Measurements from ENCODE around the gene GSG1. TPM values are rescaled to one million over a fixed set of nuclear protein-coding genes. Genes with fewer than 3 reads are reported as not detected.

Gene GSG1
- total and polyA plus RNA-seq, 8 donors = not detected

DNA sequence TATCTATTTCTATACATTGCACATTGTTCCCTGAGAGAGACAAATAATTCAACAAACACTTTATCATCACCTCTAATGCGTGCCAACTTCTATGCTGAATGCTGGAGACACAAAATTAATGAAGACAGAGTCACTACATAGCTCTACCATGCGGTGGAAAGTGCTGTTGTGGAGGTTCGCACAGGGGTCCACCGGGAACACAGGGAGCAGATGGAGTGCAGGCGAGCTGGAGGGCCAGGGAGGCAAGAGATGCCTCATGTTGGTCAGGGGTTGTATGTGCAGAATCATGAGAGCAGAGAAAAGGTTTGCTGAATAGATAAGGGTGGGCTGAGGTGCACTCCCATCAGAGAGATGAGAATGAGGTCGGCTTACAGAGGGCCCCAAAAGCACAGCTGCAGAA lies 34.1 kb downstream of the GSG1 start:
- no peaks in the 10 kb centered on the region for H3K4me1 ChIP-seq
- 87 to 95% (median 94%) methylated on average over 6 of the region's 6 CpGs for WGBS, 5 donors
- no peaks in the 10 kb centered on the region for H3K27me3 ChIP-seq
- DNase-seq = no peak
- H3K9me3 ChIP-seq = no peaks in the 10 kb centered on the region
- H3K36me3 ChIP-seq = peaks cover 0 to 80% (median 53%) of the 10 kb centered on the region in 4 donors
- H3K4me3 ChIP-seq = no peak overlapping the region
- TF ChIP-seq, protein P1, sequence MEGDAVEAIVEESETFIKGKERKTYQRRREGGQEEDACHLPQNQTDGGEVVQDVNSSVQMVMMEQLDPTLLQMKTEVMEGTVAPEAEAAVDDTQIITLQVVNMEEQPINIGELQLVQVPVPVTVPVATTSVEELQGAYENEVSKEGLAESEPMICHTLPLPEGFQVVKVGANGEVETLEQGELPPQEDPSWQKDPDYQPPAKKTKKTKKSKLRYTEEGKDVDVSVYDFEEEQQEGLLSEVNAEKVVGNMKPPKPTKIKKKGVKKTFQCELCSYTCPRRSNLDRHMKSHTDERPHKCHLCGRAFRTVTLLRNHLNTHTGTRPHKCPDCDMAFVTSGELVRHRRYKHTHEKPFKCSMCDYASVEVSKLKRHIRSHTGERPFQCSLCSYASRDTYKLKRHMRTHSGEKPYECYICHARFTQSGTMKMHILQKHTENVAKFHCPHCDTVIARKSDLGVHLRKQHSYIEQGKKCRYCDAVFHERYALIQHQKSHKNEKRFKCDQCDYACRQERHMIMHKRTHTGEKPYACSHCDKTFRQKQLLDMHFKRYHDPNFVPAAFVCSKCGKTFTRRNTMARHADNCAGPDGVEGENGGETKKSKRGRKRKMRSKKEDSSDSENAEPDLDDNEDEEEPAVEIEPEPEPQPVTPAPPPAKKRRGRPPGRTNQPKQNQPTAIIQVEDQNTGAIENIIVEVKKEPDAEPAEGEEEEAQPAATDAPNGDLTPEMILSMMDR (IDR thresholded peaks at IDR 0.05) = no peak
- TF ChIP-seq POLR2AphosphoS5 (IDR thresholded peaks at IDR 0.05) (no peak), POLR2A (IDR thresholded peaks at IDR 0.05) (no peak)
- H3K27ac ChIP-seq = no peak overlapping the region
- intact Hi-C loops (cut with DNase I; ENCODE audit: low total_unique reads) = no loop called here

DNA sequence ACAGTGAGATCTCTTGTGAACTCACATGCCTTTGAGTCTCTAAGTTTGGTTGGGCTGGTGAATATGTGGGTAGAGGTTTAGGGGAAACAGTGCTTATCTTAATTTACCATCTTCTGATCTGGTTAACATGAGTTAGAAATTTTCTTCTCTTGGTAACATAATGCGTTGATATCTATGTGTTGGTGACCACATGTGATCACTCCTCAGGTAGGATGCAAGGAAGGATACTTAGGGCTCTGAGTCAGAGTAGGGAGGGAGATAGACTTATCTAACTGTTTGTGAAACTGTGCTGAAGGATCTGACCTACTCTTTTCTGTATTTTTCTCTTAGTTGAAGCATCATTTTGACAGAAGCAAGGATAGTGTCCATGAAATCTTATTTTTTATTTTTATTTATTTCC lies 36.1 kb downstream of the GSG1 start:
- WGBS, 5 donors = 83 to 93% (median 88%) methylated on average over 1 of the region's 1 CpG

DNA sequence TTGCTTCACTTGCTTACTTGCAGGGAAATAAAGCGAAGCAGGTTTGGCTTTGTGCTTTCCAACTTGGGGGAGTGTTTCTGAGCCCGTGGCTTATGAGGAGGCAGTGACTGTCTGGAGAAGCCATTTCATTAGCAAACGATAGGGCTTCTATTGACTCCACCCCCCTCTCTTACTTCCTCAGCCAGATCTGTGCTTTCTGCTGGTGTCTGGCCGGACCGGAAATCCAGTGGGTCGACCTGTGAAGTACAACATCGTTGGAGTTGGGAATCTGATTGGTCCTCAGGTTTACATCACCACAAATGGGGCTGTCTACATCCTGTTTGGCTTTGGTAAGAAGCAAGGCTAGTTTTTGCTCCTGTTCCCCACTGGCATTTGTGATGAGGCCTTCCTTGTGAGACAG lies 37.0 kb downstream of the GSG1 start:
- WGBS, 5 donors = 90 to 94% (median 92%) methylated on average over 7 of the region's 7 CpGs
- Histone ChIP-seq H3K36me3 (peaks cover 0 to 76% (median 55%) of the 10 kb centered on the region in 4 donors), H3K4me3 (no peak overlapping the region), H3K4me1 (no peaks in the 10 kb centered on the region), H3K27ac (no peak overlapping the region), H3K27me3 (no peaks in the 10 kb centered on the region), H3K9me3 (no peaks in the 10 kb centered on the region)
- no peak for TF ChIP-seq EP300 (IDR thresholded peaks at IDR 0.05)
- TF ChIP-seq POLR2A (IDR thresholded peaks at IDR 0.05) = no peak
- intact Hi-C loops (cut with DNase I; ENCODE audit: low total_unique reads) = no loop called here
- no peak for DNase-seq

More for the DNA sequence above, 36.1 kb downstream of the GSG1 start:
- H3K27me3 ChIP-seq = no peaks in the 10 kb centered on the region
- no peak overlapping the region for H3K27ac ChIP-seq
- peaks cover 0 to 74% (median 56%) of the 10 kb centered on the region in 4 donors for H3K36me3 ChIP-seq
- H3K4me3 ChIP-seq = no peak overlapping the region
- DNase-seq = no peak
- TF ChIP-seq EP300 (IDR thresholded peaks at IDR 0.05) (no peak), POLR2A (IDR thresholded peaks at IDR 0.05) (no peak), POLR2AphosphoS5 (IDR thresholded peaks at IDR 0.05) (no peak)
- TF ChIP-seq, protein P1 (IDR thresholded peaks at IDR 0.05) = no peak
- H3K4me1 ChIP-seq = no peaks in the 10 kb centered on the region
- intact Hi-C loops (cut with DNase I; ENCODE audit: low total_unique reads) = no loop called here
- H3K9me3 ChIP-seq = no peaks in the 10 kb centered on the region

DNA sequence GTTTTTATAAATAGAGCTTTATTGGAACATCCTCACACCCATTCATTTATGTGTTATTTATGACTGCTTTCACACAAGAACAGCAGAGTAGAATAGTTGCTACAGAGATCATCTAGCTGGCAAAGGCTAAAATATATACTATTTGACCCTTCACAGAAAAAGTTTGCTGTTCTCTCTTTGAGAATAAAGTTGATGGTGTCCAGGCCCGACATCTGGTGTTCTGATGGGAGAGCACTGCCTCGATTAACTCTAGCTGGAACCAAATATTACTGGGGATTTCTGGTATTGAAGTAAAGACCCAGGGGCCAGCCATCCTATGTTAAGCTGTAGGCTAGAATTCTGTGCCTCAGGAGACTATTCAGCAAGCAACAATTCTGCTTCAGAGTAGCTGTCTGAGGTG lies 37.5 kb downstream of the GSG1 start:
- 67 to 100% (median 88%) methylated on average over 2 of the region's 2 CpGs for WGBS, 5 donors
- Histone ChIP-seq H3K36me3 (peaks cover 0 to 76% (median 56%) of the 10 kb centered on the region in 4 donors), H3K4me1 (no peaks in the 10 kb centered on the region), H3K27ac (no peak overlapping the region), H3K9me3 (no peaks in the 10 kb centered on the region), H3K27me3 (no peaks in the 10 kb centered on the region), H3K4me3 (no peak overlapping the region)
- peak in 1 of 2 donors; percentile 30 for DNase-seq
- intact Hi-C loops (cut with DNase I; ENCODE audit: low total_unique reads) = no loop called here
- no peak for TF ChIP-seq POLR2AphosphoS5 (IDR thresholded peaks at IDR 0.05)
- no peak for TF ChIP-seq POLR2A (IDR thresholded peaks at IDR 0.05)
- TF ChIP-seq, protein P1 (IDR thresholded peaks at IDR 0.05) = no peak

DNA sequence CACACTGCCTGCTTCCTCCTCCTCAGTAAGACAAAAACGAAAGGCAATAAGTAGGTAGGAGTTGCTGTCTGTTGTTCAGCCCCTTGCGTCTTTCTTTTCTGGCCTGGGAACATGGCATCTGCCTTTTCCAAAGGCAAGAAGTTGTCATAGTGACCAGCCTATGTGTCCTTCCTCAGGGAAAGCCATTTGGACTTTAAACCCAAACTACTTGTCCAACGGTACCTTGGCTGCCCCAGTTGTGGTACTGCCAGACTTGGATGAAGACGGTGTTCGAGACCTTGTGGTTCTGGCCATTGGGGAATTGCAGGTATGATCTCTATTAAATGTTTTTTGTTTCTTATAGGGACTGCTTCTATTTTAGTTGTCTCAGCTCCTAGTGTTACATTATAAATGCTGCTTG lies 40.8 kb downstream of the GSG1 start:
- no peak overlapping the region for H3K27ac ChIP-seq
- H3K36me3 ChIP-seq = peaks cover 0 to 78% (median 54%) of the 10 kb centered on the region in 4 donors
- H3K27me3 ChIP-seq = no peaks in the 10 kb centered on the region
- H3K4me1 ChIP-seq = no peaks in the 10 kb centered on the region
- no peak overlapping the region for H3K4me3 ChIP-seq
- intact Hi-C loops (cut with DNase I; ENCODE audit: low total_unique reads) = no loop called here
- no peak for DNase-seq
- 92 to 95% (median 92%) methylated on average over 5 of the region's 5 CpGs for WGBS, 5 donors
- H3K9me3 ChIP-seq = no peaks in the 10 kb centered on the region
- no peak for TF ChIP-seq POLR2A (IDR thresholded peaks at IDR 0.05)
- TF ChIP-seq, protein P1 (IDR thresholded peaks at IDR 0.05) = no peak
- TF ChIP-seq POLR2AphosphoS5 (IDR thresholded peaks at IDR 0.05) = no peak
